Keratinocyte (primary cell): ENCODE results near the gene LY86. TPM values are rescaled to one million over a fixed set of nuclear protein-coding genes. Genes with fewer than 3 reads are reported as not detected.

Experiments
- DNase-seq: peaks from one replicate; pipeline ENCODE4 v3.0.0-alpha.2; 2011; ENCODE audit warnings: low read depth, missing footprints, low spot score
- FAIRE-seq: peaks from 2 replicates; lab custom pipeline; 2011; peaks lifted over from hg19 to GRCh38; lab: Jason Lieb, UNC
- H2AFZ ChIP-seq: 2 replicates; pipeline ENCODE4 v1.6.0; 2012; ENCODE audit warnings: low read length, control low read depth, inconsistent platforms; ENCODE audit not compliant: control insufficient read depth
- H3K27ac ChIP-seq: 2 replicates; pipeline ENCODE4 v1.5.1; 2011; ENCODE audit warnings: low read length; ENCODE audit not compliant: control insufficient read depth, insufficient read depth
- H3K27me3 ChIP-seq: 3 replicates; pipeline ENCODE4 v1.6.0; 2011; ENCODE audit warnings: low read length; ENCODE audit not compliant: control insufficient read depth, insufficient read depth; ENCODE audit errors: extremely low read depth
- H3K36me3 ChIP-seq, 2 experiments: 2 replicates in 1 of 2; 3 replicates in 1 of 2; pipeline ENCODE4 v1.5.1; 2011; ENCODE audit warnings: low read length in 2 of 2, mild to moderate bottlenecking in 1 of 2; ENCODE audit not compliant: control insufficient read depth in 2 of 2, insufficient read depth in 2 of 2; ENCODE audit errors: extremely low read depth in 1 of 2
- H3K4me1 ChIP-seq: 3 replicates; pipeline ENCODE4 v1.5.1; 2011; ENCODE audit warnings: low read length; ENCODE audit not compliant: control insufficient read depth, insufficient read depth; ENCODE audit errors: extremely low read depth
- H3K4me2 ChIP-seq: 3 replicates; pipeline ENCODE4 v1.6.0; 2011; ENCODE audit warnings: low read depth, low read length; ENCODE audit not compliant: control insufficient read depth, insufficient read depth; ENCODE audit errors: extremely low read depth
- H3K4me3 ChIP-seq, 3 experiments: fragments of 200-600 bp in 1 of 3; sonication (generic) in 1 of 3; 2 replicates in 2 of 3; 3 replicates in 1 of 3; pipeline ENCODE4 v1.5.1; 2011 to 2016; ENCODE audit warnings: low read length in 3 of 3, mild to moderate bottlenecking in 3 of 3, control low read depth in 2 of 3, inconsistent platforms in 1 of 3, low read depth in 1 of 3, mixed read lengths in 1 of 3, mixed run types in 1 of 3, moderate library complexity in 1 of 3; ENCODE audit not compliant: control insufficient read depth in 2 of 3, insufficient read depth in 2 of 3; ENCODE audit errors: extremely low read depth in 1 of 3
- H3K79me2 ChIP-seq: 2 replicates; pipeline ENCODE4 v1.6.0; 2012; ENCODE audit warnings: low read length; ENCODE audit not compliant: control insufficient read depth, insufficient read depth
- H3K9ac ChIP-seq: 3 replicates; pipeline ENCODE4 v1.6.0; 2011; ENCODE audit warnings: low read length; ENCODE audit not compliant: control insufficient read depth, insufficient read depth; ENCODE audit errors: extremely low read depth
- H3K9me1 ChIP-seq: 3 replicates; pipeline ENCODE4 v1.6.0; 2011; ENCODE audit warnings: low read length; ENCODE audit not compliant: control insufficient read depth, insufficient read depth; ENCODE audit errors: extremely low read depth
- H3K9me3 ChIP-seq: 2 replicates; pipeline ENCODE4 v1.5.1; 2012; ENCODE audit warnings: low read depth, low read length; ENCODE audit not compliant: control insufficient read depth
- H4K20me1 ChIP-seq: 3 replicates; pipeline ENCODE4 v1.6.0; 2011; ENCODE audit warnings: low read length; ENCODE audit not compliant: control insufficient read depth, insufficient read depth; ENCODE audit errors: extremely low read depth
- EZH2 ChIP-seq: IDR thresholded peaks from one replicate; pipeline ENCODE4 v1.6.1; 2012; ENCODE audit warnings: inconsistent platforms, mild to moderate bottlenecking, low read length, moderate library complexity
- dilution Hi-C: fragments of 300-500 bp; cut with MboI; formaldehyde crosslinking; loops from one replicate; pipeline ENCODE4 v1.7.0; 2020; ENCODE audit warnings: low sequenced_read_pairs; ENCODE audit not compliant: extremely low pct_ligation_motif_present
- polyA plus RNA-seq, 5 experiments: library from polyadenylated mRNA; depleted of rRNA in 3 of 5; stranded (reverse) in 3 of 5; stranded (forward) in 1 of 5; unstranded in 1 of 5; fragments of >200 nt; gene quantifications; 1 replicate in 1 of 5; 2 replicates in 3 of 5; 3 replicates in 1 of 5; pipeline versions ENCODE4 v1.2.1 to v1.2.3, GENCODE V29; 2011 to 2012; ENCODE audit warnings: missing spikeins in 2 of 5, low read depth in 1 of 5, low replicate concordance in 1 of 5
- TF ChIP-seq, protein P1 (sequence below), 3 experiments: IDR thresholded peaks in 1 of 3; conservative IDR thresholded peaks in 1 of 3; optimal IDR thresholded peaks in 1 of 3; 2 replicates in 2 of 3; 3 replicates in 1 of 3; pipeline versions ENCODE3 to v1.5.1; 2011; ENCODE audit warnings: low read length in 3 of 3, mild to moderate bottlenecking in 3 of 3, moderate library complexity in 2 of 3, control low read depth in 1 of 3, inconsistent platforms in 1 of 3; ENCODE audit not compliant: insufficient read depth in 2 of 3; ENCODE audit errors: extremely low read depth in 1 of 3

LY86 gene
- polyA plus RNA-seq, 1 donor (not counting 4 experiments of a cell fraction or from before 2014, with no cell fraction given) = not detected

DNA sequence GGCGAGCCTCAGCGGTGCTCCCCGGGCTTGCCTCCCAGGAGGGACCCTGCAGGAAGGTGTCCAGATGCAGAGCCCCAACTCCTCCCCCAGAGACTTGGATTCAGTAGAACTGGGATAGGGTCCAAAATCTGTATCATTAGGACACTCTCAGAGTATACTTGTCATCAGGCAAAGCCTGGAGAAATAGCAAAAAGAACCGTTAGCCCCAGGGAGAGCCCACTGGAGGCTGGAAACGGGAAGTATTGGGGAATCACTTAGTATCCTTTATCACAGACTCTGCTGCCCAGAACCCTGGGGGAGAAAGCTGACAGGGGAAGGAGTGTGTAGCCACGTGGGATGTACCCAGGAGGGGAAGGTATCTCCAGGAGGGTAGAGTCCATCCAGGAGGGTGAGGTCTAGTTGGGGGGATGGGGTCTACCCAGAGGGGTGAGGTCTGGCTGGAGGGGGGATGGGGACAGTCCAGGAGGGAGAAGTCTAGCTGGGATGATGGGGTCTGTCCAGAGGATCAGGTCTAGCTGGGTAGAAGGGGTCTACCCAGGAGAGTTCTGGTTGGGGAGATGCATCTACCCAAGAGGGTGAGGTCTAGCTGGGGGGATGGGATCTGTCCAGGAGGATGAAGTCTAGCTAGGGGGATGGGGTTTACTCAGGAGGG is 107.2 kb downstream of the LY86 start:
- Histone ChIP-seq H3K27ac (peak overlapping the region; percentile 89), H3K4me1 (peaks cover 55% of the 10 kb centered on the region), H2AFZ (peak overlapping the region; percentile 64), H3K4me3 (peak overlapping the region in 1 of 3 experiments; percentile 56), H3K9ac (peak overlapping the region; percentile 79), H3K9me1 (no peaks in the 10 kb centered on the region), H3K9me3 (no peaks in the 10 kb centered on the region), H3K27me3 (no peaks in the 10 kb centered on the region), H3K4me2 (peak overlapping the region; percentile 77), H4K20me1 (no peaks in the 10 kb centered on the region), H3K36me3 (no peaks in the 10 kb centered on the region), H3K79me2 (no peaks in the 10 kb centered on the region)
- FAIRE-seq (no peak), DNase-seq (no peak)
- TF ChIP-seq, protein P1, sequence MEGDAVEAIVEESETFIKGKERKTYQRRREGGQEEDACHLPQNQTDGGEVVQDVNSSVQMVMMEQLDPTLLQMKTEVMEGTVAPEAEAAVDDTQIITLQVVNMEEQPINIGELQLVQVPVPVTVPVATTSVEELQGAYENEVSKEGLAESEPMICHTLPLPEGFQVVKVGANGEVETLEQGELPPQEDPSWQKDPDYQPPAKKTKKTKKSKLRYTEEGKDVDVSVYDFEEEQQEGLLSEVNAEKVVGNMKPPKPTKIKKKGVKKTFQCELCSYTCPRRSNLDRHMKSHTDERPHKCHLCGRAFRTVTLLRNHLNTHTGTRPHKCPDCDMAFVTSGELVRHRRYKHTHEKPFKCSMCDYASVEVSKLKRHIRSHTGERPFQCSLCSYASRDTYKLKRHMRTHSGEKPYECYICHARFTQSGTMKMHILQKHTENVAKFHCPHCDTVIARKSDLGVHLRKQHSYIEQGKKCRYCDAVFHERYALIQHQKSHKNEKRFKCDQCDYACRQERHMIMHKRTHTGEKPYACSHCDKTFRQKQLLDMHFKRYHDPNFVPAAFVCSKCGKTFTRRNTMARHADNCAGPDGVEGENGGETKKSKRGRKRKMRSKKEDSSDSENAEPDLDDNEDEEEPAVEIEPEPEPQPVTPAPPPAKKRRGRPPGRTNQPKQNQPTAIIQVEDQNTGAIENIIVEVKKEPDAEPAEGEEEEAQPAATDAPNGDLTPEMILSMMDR (optimal IDR thresholded peaks at IDR 0.05 in 1 of 3, IDR thresholded peaks at IDR 0.05 in 1 of 3, conservative IDR thresholded peaks at IDR 0.05 in 1 of 3; ENCODE audit: extremely low read depth in 1 of 3, insufficient read depth in 2 of 3, low read length in 3 of 3) = no peak
- TF ChIP-seq EZH2 = no peak
- dilution Hi-C loops = no loop called here

DNA sequence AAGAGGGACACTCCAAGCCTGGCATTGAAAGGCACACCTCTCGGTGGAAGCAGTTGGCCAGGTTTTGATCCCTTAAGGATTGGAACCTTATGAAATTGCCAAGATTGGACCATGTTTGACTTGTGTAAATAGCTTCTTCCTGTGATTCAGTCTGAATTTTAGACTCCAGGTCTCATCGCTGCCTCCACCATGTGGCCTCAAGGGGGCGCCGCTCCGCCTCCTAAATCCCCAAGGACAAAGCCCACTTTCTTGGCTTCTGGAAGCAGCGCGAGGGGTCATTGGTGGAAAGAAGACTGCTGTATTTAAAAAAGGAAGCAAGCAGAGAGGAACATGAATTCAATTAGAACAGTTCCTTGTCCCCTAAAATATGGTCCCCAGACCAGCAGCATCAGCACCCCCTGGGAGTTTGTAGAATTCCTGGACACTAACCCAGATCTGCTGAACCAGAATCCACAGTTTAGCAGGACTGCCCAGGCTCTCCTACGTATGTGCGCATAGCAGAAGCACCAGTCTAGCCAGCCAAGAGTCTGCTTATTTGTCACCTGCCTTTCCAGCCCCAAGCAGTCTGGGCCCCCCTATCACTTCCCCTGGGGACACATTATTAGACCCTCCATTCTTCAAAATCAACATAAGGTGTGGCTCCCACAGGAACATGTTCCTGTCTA is 108.5 kb downstream of the LY86 start:
- dilution Hi-C loops = no loop called here

More for the DNA sequence above, 108.5 kb downstream of the LY86 start:
- Histone ChIP-seq H3K27me3 (no peaks in the 10 kb centered on the region), H3K9me3 (no peaks in the 10 kb centered on the region), H3K4me3 (no peak overlapping the region), H3K4me2 (peak overlapping the region; percentile 7), H3K9ac (peak overlapping the region; percentile 46), H4K20me1 (no peaks in the 10 kb centered on the region), H3K36me3 (no peaks in the 10 kb centered on the region), H2AFZ (peak overlapping the region; percentile 36), H3K9me1 (no peaks in the 10 kb centered on the region), H3K79me2 (no peaks in the 10 kb centered on the region), H3K4me1 (peaks cover 65% of the 10 kb centered on the region), H3K27ac (peak overlapping the region; percentile 59)
- TF ChIP-seq EZH2 = no peak
- TF ChIP-seq, protein P1 (optimal IDR thresholded peaks at IDR 0.05 in 1 of 3, IDR thresholded peaks at IDR 0.05 in 1 of 3, conservative IDR thresholded peaks at IDR 0.05 in 1 of 3; ENCODE audit: extremely low read depth in 1 of 3, insufficient read depth in 2 of 3, low read length in 3 of 3) = peak; percentile 85 to 91 (median 90)
- FAIRE-seq = no peak
- DNase-seq = no peak
